Measurements from ENCODE around the gene FBXO2. TPM values are rescaled to one million over a fixed set of nuclear protein-coding genes. Genes with fewer than 3 reads are reported as not detected.
"Not testable (repeated sequence)": the region's sequence is repeated elsewhere in the genome, so short reads cannot be mapped to it uniquely, and the experiment has no call there.

The FBXO2 gene
- total RNA-seq, 1 donor from 2014 or later, result 5.9 TPM

DNA sequence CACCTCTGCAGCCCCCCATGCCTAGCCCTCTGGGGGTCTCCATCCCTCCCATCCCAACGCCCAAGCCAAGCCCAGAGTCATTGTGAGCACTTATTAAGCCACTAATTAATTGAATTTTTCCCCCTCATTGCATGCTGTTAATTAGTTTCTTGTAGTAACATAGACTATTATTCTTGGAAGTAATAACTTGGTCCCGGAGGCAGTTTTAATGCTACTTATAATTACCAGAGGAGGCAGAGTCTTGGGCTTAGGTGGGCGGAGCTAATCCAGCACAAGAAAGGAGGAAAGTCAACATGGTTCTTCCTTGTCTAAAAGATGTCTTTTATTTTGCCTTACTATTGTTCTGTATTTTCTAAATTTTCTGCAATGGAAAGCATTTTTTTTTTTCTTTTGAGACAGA, 27.7 kb downstream of the FBXO2 start:
- ATAC-seq, result no peak

DNA sequence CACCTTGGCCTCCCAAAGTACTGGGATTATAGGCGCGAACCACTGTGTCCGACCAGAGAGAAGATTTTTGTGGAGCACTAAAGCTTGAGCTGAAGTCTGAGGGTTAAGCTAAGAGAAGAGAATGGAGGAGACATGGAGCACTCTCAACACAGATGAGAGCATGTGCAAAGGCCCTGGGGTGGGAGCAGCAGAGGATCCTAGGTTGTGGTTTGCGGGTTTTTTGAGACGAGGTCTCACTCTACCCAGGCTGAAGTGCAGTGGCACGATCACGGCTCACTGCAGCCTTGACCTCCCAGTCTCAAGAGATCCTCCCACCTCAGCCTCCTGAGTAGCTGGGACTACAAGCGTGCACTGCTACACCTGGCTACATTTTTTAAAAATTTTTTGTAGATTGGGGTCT, 30.5 kb downstream of the FBXO2 start:
- ATAC-seq, result no peak

DNA sequence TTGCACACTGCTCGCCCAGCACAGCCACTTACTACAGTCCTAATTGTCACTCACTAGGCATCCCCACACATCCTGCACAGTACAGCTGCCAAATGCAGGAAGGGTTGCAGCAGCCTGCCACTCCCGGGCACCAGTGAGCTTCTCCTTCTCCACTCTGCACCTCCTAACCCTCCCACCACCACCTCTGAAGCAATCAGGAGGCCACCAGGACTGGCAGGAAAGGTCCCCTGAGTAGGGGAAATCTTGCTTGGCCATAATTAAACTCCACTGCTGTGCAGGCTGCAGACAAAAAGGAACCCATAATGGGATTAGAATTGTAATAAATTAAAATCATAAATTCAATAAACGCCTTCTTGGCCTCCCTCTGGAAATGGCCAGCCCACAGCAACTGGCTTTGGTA, 31.8 kb downstream of the FBXO2 start:
- ATAC-seq, result no peak

DNA sequence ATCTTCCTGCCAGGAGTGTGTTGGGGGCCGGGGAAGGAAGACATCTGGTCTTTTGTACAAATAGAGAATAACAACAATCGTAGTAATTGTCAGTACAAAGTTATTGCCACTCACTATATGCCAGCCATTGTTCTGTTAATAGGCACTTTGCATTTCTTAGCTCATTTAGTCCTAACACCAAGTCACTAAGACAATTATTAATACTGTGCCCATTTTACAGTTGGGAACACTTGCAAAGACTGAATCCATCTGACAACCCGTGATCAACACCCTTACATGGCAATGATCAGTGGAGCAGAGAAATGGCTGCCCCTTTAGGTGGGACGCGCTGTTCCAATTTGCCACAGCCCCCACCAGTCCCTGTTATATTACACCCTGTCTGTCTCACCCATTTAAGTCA, 33.3 kb downstream of the FBXO2 start:
- ATAC-seq, result no peak

DNA sequence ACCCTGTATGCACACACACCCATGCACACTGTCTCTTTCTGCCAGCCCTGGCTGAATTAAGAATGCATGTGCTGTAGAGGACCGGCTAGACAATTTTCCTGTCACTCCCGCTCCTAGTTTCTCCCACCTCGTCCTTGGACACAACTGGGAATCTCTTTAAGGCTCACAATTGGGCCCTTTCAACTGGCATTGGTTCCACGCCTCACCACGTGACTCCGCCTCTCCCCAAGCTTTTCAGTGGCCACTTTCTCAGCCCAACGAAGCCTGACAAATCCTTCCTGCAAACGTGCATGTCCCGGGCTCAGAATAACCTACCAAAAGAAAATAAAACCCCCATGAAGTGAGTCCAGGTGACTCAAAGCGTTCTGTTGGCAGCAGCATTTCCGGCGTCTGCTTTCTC, 33.8 kb downstream of the FBXO2 start:
- ATAC-seq, result no peak

DNA sequence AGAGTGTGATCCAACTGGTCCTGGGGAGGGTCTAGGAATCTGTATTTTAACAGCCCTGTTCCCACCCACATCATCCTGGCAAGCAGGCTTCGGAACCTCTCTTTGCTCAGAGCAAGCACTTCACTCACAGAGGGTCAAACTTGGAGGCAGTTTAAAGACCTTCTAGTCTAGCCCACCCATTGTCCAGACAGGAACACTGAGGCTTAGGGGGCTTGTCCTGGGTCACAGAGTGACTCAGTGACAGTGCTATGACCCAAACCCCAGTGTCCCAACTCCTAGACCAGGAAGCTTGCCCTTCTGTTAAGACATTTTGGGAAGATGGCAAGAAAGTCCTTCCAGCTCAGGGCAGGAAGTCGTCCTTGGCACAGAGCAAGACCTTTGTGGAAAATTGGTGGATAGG, 36.5 kb downstream of the FBXO2 start:
- ATAC-seq, result no peak

DNA sequence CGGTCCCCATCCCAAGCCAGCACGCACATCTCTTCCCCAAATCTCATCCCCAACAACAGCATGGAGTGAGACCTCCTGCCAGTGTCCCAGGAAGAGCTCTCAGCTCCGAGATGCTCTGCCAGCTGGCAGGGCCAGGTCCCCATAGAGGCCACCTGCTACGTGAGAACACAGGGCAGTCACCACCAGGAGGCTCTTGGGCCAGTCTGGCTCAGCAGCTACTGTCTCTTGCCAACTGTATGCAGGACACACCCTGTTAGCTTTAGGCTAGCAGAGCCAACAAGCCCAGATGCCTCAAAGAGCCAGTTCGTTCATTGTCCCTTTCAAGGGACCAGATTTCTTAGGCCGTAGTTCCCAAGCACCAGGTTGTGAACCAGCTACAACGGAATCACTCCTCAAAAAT, 36.9 kb downstream of the FBXO2 start:
- ATAC-seq, result peak; percentile 66

DNA sequence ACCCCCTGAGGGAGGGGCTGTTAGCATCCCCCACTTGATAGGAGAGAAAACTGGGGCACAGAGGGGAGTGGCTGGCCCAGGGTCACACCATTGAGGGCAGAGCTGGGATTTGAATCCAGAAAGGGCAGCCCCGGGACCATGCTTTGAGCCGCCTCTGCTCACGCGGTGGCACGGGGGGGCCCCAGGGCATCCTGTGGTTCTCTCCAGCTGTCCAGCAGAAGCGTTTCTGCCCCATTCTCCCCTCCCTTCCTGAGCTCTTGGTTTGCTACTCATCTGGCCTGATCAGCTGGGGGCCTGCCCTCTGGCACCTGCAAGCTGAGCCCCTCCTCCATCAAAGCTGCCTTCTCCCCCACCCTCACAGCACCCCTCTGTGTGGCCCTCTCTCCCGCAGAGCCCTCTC, 37.5 kb downstream of the FBXO2 start:
- ATAC-seq, result no peak

DNA sequence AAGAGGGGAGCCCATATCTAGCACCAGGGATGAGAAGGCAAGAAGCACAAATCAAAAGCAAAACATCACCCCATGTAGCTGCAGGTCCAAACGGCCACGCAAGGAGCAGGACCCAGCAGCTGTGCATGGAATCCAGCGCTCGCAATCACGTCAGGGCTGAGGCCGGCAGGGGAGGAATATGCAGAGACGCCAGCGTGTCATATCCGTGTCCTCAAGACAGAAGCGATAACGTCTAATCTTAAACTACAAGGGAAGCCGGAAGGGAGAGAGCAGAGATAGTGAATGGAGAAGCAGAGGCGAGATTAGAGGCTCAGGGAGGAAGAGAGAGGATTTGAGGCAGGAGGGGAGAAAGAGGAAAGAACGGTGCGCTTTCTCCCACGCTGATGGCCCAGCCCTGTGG, 39.1 kb downstream of the FBXO2 start:
- no peak for ATAC-seq

DNA sequence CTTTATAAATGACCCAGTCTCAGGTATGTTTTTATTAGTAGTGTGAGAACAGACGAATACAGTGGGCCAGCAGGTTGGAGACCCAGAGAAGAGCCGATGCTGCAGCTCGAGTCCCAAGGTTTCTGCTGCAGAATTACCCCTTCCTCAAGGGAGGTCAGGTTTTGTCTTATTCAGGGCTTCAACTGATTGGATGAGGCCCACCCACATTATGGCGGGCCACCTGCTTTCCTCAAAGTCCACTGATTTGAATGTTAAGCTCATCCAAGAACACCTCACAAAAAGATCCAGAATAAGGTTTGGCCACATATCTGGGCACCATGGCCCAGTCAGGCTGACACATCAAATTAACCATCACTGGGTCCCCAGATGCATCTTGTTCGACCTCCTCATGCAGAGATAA, 40.9 kb downstream of the FBXO2 start:
- ATAC-seq, result no peak

DNA sequence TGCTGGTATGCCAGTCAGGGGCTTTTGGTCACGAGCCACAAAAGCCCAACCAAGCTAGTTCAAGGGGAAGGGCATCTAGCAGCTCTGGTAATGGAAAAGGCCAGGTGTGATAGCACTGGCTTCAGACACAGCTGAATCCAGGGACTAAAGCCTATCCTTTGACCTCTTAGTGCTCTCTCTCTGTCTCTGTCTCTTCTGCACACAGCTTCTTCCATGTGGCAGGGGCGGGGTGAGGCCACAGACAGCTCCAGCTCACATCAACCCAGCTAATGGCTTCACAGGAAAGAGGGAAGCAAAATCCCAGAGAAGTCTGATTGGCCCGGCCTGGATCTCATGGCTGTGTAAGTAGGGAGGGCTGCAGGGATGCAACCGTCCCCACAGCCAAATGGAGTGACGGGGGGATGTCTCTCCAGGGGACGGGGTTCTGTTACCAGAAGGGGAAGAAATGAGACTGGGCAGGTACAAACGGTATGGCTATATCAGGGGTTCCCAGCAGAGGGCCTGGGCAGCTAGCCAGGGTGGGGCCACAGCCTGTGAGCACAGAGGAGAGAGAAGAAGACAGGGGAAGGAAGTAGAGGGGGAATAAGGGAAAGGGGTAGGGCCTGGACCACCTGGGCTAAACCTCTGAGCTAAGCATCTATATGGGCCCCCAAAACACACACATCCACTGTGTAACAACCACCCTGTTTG, 42.4 kb downstream of the FBXO2 start:
- ATAC-seq, result no peak

DNA sequence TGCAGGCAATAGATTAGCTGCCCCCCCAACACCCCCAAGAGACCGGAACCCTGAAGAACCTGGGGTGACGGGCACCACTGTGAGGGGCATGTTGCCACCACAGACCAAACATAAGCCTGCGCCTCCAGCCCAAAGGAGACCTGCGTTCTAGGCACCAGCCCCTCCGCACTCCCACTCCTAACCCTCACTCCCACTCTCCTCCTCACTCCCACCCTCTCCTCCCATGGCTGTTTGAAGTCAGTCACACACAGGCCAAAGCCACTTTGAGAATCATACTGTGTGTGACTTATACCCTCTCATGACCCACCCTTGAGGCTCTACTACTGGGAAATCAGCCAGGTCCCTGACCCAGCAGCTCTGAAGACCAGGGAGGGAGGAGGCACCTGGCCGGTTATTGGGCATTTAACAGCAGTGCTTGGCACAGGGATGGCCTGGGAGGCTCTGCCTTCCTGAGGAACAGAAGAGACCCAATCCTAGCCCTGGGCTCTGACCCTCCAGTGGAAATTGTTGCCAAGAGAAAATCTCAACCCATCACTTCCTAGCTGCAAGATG, 43.5 kb downstream of the FBXO2 start:
- ATAC-seq, result no peak

DNA sequence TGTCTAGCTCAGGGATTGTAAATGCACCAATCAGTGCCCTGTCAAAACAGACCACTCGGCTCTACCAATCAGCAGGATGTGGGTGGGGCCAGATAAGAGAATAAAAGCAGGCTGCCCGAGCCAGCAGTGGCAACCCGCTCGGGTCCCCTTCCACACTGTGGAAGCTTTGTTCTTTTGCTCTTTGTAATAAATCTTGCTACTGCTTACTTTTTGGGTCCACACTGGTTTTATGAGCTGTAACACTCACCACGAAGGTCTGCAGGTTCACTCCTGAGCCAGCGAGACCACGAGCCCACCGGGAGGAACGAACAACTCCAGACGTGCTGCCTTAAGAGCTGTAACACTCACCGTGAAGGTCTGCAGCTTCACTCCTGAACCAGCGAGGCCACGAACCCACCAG, 44.9 kb downstream of the FBXO2 start:
- ATAC-seq, result not testable (repeated sequence)

DNA sequence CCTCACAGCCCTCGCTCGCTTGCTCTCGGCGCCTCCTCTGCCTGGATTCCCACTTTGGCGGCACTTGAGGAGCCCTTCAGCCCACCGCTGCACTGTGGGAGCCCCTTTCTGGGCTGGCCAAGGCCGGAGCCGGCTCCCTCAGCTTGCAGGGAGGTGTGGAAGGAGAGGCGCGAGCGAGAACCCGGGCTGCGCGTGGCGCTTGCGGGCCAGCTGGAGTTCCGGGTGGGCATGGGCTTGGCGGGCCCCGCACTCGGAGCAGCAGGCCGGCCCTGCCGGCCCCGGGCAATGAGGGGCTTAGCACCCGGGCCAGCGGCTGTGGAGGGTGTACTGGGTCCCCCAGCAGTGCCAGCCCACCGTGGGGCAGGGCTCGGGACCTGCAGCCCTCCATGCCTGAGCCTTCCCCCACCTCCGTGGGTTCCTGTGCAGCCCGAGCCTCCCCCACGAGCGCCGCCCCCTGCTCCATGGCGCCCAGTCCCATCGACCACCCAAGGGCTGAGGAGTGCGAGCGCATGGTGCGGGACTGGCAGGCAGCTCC, 45.6 kb downstream of the FBXO2 start:
- not testable (repeated sequence) for ATAC-seq

DNA sequence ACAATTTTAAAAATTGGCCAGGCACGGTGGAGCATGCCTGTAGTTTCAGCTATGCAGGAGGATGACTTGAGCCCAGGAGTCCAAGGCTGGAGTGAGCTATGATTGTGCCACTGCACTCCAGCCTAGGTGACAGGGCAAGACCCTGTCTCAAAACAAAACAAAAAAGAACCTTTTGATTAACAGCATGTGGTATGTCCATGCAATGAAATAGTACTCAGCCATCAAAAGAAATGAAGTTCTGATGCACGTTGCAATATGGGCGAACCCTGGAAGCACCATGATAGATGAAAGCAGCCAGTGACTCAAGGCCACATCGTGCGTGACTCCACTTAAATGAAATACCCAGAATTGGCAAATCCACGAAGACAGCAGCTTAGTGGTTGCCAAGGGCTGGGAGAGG, 47.5 kb downstream of the FBXO2 start:
- no peak for ATAC-seq

DNA sequence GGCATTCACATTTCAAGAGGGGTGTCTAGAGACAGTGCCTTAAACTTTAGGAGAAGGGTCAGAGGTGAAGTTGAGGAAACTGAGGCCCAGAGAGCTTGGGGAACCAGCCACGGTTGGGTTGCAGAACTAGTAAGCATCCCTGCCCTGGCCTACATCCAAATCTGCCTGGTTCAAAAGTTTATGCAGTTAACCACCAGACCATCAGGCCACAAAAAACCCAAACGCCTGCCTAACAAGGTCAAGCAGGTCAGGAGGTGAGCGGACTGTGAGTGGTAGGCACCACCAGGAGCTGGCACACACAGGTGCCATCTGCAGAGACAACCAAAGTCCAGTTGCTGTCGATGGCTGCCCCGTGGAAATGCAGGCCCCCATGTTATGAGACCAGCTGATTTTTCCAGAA, 51.2 kb downstream of the FBXO2 start:
- no peak for ATAC-seq

DNA sequence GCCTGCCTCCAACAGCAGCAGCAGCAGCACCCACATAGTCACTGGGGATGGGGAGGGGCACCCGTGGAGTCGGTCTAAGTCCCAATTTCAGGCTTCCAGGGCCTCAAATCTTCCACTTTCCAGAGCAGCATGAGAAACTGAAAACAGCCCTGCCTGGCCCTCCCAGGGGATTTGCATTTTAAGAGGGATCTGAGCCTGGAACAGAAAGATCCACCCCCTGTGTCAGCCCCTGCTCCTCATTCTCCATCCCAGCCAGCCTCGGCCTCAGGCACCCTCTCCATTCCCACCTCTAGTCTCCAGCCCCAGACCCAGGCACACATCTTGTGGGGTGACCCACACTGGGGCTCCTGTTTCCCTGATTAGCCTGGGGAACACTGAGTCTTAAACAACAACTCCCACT, 51.8 kb downstream of the FBXO2 start:
- no peak for ATAC-seq

DNA sequence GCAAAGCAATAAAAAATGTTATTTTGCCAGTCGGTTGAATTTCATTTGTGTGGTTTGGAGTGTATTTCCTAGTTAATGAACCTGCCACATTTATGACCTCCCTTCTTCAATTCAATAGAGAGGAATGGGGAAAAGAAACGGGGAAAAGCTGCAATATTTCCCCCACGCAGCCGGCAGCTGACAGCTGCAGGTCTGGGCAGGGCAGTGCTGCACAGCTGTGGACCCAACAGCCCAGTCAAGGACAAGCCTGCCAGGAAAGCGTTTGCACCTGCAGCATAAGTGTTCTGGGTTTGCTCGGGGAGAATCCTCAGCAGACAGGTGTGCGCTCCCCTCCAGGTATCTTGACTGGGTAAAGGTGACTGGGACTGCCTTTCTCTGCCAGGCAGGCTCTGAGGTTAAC, 53.4 kb downstream of the FBXO2 start:
- ATAC-seq, result no peak

DNA sequence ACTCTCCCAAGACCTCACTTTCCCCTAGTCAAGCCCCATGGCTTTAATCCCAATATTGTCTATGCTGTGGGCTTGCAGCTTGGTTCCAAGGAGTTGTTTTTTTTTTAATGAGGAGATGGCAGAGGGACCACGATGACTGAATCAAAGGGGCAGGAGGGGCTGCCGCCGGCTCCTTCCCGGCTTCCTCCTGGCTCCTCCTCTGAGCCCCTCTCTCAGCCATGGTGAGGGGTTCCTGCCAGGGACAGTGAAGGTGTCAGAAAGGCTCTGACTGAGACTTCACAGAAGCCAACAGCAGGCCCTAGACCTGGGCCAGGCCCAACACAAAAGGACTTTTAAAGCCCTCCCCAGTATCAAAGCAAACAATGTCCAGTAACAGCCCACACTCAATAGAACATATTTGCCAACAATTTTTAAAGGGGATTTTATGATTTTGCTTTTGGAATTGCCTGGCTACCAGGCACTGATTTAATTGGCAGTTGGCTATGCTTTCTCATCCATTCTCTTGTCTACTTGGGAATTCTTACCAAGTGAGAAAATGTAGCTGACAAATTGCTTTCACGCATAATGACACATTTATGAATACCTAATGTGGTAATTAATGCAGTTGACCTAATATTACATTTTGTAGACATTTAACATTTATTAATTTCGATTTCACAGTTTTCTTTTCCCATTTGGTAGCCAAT, 54.2 kb downstream of the FBXO2 start:
- no peak for ATAC-seq

DNA sequence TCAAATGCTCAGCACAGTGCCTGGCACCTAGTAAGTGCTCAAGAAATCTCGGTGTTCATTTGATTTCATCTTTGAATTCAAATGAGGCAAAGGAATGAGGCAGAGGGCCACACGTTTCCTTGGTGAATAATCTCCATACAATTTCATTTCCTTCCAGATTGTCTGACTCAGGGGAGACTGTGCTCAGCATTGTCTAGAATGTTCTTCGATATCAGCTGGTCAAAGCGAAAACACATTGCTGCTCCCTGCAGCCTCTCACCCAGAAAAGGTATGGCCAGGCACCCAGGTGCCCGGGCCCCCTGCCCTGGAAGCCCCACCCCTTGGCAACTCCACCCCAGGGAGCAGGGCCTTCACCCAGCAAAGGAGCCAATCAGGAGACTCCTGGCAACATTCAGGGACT, 55.8 kb downstream of the FBXO2 start:
- no peak for ATAC-seq

Data from esophagus mucosa (tissue), 1 donor.